NK-92 treated with Interleukin-12 subunit alpha and Interleukin-12 subunit beta, amount 100 ng/mL, for 24 hours (cell line): ENCODE measurements around the gene IL1A.

Source experiments
- DNase-seq: peaks from one replicate; lab custom pipeline; 2025; lab: John Stamatoyannopoulos, UW

The IL1A gene

GRCh38 chr2:112726487-112727190, 57.7 kb downstream of the IL1A start:
- DNase-seq, result peak; percentile 78

- DNase-seq, result no peak
Measured at GRCh38 chr2:112725545-112726457, 58.5 kb downstream of the IL1A start.

- no peak for DNase-seq
Measured at GRCh38 chr2:112724591-112725525, 59.4 kb downstream of the IL1A start.

GRCh38 chr2:112723995-112724394, 60.3 kb downstream of the IL1A start:
- no peak for DNase-seq
